ENCODE results near the gene YBEY.

DNA sequence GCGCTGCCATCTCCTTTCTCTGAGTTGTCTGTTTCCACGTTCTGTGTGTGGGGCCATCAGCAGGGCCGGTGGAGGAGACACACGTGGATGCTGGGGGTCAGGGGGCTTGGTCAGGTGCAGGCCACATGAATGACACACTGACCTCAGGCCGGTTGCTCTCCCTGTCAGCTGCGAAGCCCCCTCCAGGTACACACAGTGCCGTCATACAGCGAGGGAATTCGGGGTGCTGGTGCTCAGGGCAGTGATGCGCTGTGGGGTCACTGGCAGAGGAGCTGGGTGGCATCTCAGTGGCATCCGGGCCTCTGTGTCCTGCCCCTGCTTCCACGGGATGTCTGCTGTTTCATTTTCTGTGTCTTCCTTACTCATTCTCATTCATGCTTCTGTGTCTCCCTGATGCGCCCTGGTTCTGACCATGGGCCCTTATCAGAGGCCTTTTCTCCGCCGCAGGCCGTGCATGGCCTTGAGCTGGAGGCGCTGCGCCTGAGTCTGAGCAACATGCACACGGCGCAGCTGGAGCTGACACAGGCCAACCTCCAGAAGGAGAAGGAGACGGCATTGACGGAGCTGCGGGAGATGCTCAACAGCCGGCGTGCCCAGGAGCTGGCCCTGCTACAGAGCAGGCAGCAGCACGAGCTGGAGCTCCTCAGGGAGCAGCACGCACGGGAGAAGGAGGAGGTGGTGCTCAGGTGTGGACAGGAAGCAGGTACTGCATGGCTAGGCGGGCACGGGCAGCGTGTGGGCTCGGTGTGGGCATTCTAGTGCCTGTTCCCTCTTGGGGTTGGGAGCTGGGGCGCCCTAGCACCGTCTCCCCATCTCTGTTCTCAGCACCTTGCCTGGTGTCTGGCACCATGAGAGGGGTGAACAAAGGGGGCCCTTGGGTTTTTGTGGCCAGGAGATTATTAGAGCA lies 60.4 kb downstream of the YBEY start:
- TF ChIP-seq, protein P1, sequence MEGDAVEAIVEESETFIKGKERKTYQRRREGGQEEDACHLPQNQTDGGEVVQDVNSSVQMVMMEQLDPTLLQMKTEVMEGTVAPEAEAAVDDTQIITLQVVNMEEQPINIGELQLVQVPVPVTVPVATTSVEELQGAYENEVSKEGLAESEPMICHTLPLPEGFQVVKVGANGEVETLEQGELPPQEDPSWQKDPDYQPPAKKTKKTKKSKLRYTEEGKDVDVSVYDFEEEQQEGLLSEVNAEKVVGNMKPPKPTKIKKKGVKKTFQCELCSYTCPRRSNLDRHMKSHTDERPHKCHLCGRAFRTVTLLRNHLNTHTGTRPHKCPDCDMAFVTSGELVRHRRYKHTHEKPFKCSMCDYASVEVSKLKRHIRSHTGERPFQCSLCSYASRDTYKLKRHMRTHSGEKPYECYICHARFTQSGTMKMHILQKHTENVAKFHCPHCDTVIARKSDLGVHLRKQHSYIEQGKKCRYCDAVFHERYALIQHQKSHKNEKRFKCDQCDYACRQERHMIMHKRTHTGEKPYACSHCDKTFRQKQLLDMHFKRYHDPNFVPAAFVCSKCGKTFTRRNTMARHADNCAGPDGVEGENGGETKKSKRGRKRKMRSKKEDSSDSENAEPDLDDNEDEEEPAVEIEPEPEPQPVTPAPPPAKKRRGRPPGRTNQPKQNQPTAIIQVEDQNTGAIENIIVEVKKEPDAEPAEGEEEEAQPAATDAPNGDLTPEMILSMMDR (IDR thresholded peaks at IDR 0.05; ENCODE audit: borderline replicate concordance, extremely low read depth, low read length, poor library complexity, severe bottlenecking), result no peak
- no peak for TF ChIP-seq EZH2 (IDR thresholded peaks at IDR 0.05; ENCODE audit: borderline replicate concordance, low read depth, low read length, severe bottlenecking)
